Hematopoietic multipotent progenitor cell treated with erythropoietin and hydrocortisone succinate and interleukin-3 and kit ligand, for 4 days (in vitro differentiated cells): Measurements from ENCODE around the gene TMEM163.
A peak's percentile ranks its signal among the peaks of the same experiment; 100 is the strongest.

Experiments
- DNase-seq: peaks from one replicate; pipeline ENCODE4 v3.0.0-alpha.2; 2015

The TMEM163 gene

DNA sequence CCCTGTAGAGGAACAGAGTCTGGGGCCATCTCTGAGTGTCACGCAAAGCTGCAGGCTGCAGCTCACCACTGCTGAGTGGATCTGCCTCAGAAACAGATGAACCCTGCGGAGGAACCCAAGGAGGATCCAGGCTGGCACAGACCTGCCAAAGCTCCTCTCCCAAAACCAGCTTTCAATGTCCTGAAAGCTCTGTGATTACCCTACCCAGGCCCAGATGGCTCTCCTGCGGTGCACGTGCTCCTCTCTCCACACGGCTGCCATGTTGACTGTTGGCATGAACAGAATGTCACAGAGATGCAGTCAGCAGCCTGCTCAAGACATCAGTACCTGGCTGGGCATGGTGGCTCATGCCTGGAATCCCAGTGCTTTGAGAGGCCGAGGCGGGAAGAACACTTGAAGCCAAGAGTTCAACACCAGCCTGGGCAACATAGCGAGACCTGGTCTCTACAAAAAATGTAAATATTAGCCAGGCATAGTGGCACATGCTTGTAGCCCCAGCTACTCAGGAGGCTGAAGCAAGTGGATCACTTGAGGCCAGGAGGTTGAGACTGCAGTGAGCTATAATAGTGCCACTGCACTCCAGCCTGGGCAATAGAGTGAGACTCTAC is 248.1 kb downstream of the TMEM163 start:
- DNase-seq, result no peak

- no peak for DNase-seq
These were observed 249.2 kb downstream of the TMEM163 start for GRCh38 chr2:134469516-134470115.

- DNase-seq, result no peak
These were observed 250.0 kb downstream of the TMEM163 start for GRCh38 chr2:134468776-134469175.

DNA sequence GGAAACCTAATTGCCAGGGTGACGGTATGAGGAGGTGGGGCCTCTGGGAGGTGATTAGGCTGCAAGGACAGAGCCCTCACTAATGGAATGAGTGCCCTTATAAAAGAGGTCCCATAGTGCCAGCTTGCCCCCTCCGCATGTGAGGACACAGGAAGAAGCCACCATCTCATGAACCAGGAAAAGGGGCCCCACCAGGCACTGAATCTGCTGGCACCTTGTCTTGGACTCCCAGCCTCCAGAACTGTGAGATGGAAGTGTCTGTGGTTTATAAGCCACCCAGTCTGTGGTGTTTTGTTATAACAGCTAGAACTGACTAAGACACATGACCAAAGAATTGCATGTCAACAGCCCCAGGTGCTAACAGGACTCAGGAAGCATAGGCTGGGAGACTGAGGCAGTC is 250.6 kb downstream of the TMEM163 start:
- DNase-seq, result no peak

DNA sequence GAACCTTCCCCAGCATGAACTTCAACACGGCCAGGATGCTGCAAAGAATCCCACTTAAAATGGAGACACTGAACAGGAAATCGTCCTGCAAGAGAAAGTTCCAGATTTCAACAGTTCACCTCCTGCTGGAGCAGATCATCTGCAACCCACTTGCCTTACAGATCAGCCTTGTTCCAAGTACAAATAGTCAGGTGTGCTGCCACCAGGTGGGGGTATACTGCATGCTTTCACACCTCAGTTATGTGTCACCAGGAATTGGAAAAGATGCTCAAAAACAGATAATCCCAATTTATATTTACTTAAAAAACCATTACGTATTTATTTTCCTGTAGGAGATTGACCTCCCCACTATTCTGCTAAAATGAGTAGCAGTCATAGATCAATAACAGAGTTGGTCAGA is 252.7 kb downstream of the TMEM163 start:
- peak; percentile 40 for DNase-seq

DNA sequence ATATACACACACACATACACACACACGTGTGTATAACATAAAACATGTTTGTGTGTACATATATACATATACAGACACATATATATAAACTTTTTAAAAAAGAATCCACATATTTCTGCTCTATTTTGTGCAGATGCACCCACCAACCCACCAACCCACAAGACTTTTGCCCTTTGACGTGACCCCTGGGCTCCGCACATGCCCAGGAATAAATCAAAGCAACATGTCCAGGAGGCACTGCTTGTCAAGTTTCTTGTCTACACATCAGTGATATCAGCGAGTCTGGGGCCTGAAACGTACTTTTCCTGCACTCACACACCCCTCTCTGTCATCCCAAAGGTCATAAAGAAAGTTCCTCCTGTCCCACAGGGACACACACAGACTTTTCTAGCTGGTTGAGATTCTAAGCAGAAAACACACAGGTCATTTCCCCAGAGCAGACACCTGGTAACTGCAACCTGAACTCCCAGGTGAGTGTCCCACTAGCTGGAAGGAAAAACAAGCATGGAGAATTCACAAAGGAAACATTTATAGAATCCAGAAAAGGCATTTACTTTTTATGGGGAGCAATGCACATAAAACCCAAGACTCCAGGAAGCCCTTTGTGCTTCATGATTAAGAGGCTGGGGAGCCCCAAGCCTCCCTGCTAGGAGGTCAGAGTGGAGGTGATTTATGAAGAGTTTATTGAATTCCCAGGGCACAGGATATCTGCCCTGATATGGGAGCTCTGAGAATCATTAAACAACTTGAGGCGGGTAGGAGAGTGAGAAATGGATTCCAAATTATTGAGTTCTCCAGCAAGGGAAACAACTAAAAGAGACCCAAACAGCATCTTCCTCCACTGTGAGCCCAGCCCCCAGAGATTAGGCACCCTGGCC is 253.3 kb downstream of the TMEM163 start:
- DNase-seq, result no peak

DNA sequence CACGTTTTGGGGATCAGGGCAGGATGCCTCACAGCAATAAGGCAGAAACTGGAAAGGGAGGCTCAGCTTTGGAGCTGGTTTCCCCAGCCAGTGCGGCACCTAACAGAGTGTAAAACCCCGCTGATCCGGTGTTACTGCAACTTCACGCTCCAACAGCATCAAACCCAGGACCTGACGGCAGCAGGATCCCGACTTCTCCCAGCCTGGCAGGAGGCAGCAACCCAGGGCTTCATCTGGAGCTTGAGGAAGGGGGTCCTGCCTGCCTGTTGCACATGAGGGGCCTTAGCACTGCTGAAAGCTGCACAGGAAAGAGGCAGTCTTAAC is 255.1 kb downstream of the TMEM163 start:
- DNase-seq, result no peak

DNA sequence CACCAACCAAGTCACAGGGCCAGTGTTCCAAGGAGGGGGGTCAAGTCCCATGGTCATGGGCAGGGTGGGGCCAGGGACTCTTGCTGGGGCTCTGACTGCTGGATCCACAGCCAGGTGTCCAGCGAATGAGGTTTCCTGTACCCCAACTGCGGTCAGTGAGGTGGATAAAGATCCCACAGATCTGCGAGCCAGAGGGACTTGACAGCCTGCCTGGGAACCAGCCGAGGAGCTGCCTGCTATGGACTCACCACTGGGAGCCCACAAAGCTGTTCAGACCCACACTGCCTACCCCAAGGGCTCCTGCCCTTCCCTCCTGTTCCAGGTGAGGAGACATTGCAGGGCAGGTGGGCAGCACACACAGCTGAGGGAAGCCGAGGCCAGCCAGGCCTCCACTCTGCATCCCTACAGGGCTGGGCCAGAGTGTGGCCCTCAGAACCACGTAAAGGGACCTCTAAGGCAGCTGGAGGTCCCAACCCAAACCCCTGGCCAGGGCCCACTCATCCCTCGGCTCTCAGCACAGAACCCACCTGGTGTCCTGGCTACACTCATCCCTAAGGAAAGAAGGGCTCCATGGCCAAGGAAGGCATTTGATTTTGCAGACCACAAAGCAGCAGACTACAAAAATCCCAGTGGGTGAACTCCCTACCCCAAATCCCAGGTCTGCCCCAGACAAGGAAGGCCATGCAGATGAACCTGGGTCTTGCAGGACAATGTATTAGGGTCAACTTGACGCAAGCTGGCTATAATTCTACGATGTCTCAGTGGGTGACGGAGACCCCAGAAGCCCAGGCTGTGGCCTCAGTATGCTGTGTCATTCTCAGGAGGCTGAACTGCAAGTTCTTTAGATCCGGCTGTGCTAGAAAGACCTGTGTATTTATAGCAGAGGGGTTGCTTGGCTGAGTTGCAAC is 255.8 kb downstream of the TMEM163 start:
- no peak for DNase-seq

GRCh38 chr2:134462275-134462674 is 256.5 kb downstream of the TMEM163 start:
- no peak for DNase-seq

DNA sequence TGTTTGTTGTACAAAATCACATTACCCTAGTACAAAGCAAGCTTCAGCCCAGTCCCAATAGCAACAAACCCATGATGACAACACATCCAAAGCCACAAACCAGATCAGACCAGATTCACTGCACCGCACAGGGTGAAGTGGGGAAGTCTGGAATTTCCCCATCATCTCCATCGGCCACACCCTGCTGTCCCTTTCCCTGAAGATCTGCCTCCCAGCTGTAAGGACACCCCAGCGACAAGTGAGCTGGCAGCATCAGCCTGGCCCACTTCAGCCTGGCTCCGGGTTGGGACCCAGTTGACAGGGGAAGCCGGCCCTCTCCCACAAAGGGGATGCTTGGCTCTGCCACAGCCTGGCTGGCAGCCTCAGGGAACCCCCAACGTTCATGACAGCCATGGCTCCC is 257.3 kb downstream of the TMEM163 start:
- no peak for DNase-seq

GRCh38 chr2:134460583-134460998 is 258.2 kb downstream of the TMEM163 start:
- DNase-seq, result peak; percentile 63

- DNase-seq, result no peak
These were observed 258.9 kb downstream of the TMEM163 start for GRCh38 chr2:134459706-134460406.

GRCh38 chr2:134458950-134459349 is 259.9 kb downstream of the TMEM163 start:
- no peak for DNase-seq

- DNase-seq, result no peak
These were observed 260.3 kb downstream of the TMEM163 start for GRCh38 chr2:134458473-134458853.

DNA sequence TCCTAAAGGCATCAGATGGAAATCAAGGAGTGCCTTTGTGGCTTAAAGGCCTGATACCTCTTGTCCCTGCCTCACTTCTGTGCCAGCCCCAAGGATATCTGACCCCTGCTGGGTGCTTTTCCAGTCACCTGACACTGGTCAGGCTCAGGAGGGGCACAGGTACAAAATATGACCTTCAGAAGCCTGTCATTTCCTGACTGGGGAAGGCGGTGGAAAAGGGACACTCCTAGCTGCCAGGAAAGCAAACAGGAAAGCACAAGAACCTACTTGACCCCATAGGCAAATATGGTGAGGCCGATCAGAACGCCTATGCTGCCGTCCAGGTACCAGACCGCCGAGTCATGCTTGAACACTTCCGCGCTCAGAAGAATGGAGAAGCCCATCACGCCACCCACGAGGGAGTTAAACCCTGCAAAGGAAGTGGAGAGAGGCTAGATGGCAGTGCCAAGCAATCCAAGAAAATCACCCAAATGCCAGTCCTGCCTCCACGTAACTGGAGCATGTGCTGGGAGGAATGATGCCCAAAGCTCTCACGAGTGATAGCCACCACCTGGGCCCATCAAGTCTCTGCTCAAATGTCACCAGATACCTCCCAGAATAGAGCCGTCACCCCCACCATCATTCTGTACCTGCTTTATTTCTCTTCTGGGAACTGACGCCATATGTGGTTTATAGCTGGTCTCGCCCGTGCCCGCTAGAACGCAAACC is 260.9 kb downstream of the TMEM163 start:
- no peak for DNase-seq

DNA sequence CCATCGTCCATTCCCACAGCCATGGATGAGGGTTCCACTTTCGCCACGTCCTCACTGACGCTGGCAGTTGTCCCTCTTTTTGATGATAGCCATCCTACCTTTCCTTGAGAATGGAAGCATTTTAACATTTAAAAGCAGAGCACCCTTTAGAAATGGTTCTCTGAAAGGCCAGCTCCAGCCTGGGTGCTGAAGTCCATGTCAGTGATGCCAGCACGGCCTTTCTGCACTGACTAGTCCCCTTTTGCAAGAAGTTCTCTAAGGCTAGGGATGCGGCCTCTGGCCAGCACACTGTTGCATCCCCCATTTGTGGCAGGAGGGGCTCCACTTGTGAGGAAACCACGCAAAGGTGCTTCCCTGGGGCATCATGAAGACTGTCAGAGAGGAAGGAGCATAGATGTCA is 261.4 kb downstream of the TMEM163 start:
- DNase-seq, result no peak

- no peak for DNase-seq
These were observed 263.4 kb downstream of the TMEM163 start for GRCh38 chr2:134455426-134455825.

- DNase-seq, result no peak
These were observed 263.9 kb downstream of the TMEM163 start for GRCh38 chr2:134454931-134455330.

DNA sequence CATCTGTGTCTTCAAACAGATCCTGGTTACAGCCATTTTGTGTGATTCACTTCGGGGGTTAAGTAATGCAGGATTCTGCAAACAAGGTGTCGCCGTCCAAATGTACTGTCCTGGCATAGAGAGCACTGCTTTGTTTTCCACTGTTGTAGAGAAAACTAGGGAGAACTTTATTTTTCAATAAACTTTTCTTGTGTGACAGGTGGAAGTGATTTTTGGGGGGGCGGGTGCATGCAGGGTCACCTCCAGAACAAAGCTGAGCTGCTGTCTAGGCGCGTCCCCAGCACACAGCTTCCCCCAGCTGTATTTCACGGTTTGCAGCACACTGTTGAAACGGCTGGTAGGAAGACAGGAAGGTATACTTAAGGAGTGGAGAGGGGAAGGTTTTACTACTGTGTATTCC is 264.4 kb downstream of the TMEM163 start:
- no peak for DNase-seq

- DNase-seq, result no peak
These were observed 264.8 kb downstream of the TMEM163 start for GRCh38 chr2:134453973-134454372.

- DNase-seq, result no peak
These were observed 265.3 kb downstream of the TMEM163 start for GRCh38 chr2:134453476-134453875.
